IMR-90 (cell line): Measurements from ENCODE around the gene KRT82. TPM values are rescaled to one million over a fixed set of nuclear protein-coding genes. Genes with fewer than 3 reads are reported as not detected.

ENCODE experiments used
- ATAC-seq: fragments of 200-7000 bp; cut with Tn5 transposase; 2 replicates; pipeline ENCODE4 v1.9.1; 2020; ENCODE audit warnings: low read depth, mild to moderate bottlenecking, moderate library complexity
- BruUV-seq: library from RNA; stranded (reverse); fragments of 400-500 nt; replicated peaks from 2 replicates; lab custom pipeline; 2021; lab: Mats Ljungman, UMichigan
- CTCF ChIA-PET: fragments of 300-600 bp; formaldehyde crosslinking; extraction: SDS; loops from one replicate; lab custom pipeline; 2021; ENCODE audit warnings: antibody characterized with exemption; lab: Yijun Ruan, JAX
- POLR2A ChIA-PET: fragments of 300-600 bp; sonication (Branson Sonifier 250); formaldehyde crosslinking; loops from one replicate; lab custom pipeline; 2022; ENCODE audit warnings: antibody characterized with exemption; ENCODE audit not compliant: unreplicated experiment; lab: Charles Lee
- DNase-seq: peaks from one replicate; pipeline ENCODE4 v3.0.0; 2013
- H2AFZ ChIP-seq: replicated peaks from 2 replicates; pipeline ENCODE3; 2013; ENCODE audit warnings: low read length, mild to moderate bottlenecking; ENCODE audit not compliant: poor library complexity
- H2AK5ac ChIP-seq: 2 replicates; pipeline ENCODE4 v1.6.1; 2013; ENCODE audit warnings: low read depth, low read length, inconsistent platforms
- H2AK9ac ChIP-seq: replicated peaks from 2 replicates; pipeline ENCODE3; 2013; ENCODE audit warnings: mild to moderate bottlenecking, low read depth, low read length, moderate library complexity; ENCODE audit not compliant: poor library complexity
- H2BK120ac ChIP-seq: 2 replicates; pipeline ENCODE4 v1.6.1; 2013; ENCODE audit warnings: low read depth, low read length, inconsistent platforms
- H2BK15ac ChIP-seq: 3 replicates; pipeline ENCODE4 v1.6.1; 2013; ENCODE audit warnings: low read depth, low read length, inconsistent platforms
- H2BK20ac ChIP-seq: 2 replicates; pipeline ENCODE4 v1.6.1; 2013; ENCODE audit warnings: low read depth, mild to moderate bottlenecking, inconsistent platforms, low read length, moderate library complexity
- H2BK5ac ChIP-seq: 2 replicates; pipeline ENCODE4 v1.6.1; 2013; ENCODE audit warnings: mild to moderate bottlenecking, low read depth, low read length, inconsistent platforms; ENCODE audit not compliant: poor library complexity, severe bottlenecking
- H3K14ac ChIP-seq: replicated peaks from 2 replicates; pipeline ENCODE4 v1.6.1; 2013; ENCODE audit warnings: low read depth, low read length, inconsistent platforms
- H3K18ac ChIP-seq: 2 replicates; pipeline ENCODE4 v1.6.1; 2013; ENCODE audit warnings: low read depth, low read length, control low read depth
- H3K23ac ChIP-seq: 2 replicates; pipeline ENCODE4 v1.6.1; 2013; ENCODE audit warnings: low read depth, low read length, inconsistent platforms
- H3K27ac ChIP-seq: 2 replicates; pipeline ENCODE4 v1.5.1; 2013; ENCODE audit warnings: mild to moderate bottlenecking, control low read depth, low read length; ENCODE audit not compliant: insufficient read depth
- H3K27me3 ChIP-seq: 2 replicates; pipeline ENCODE4 v1.6.1; 2013; ENCODE audit warnings: low read length; ENCODE audit not compliant: control insufficient read depth, insufficient read depth
- H3K36me3 ChIP-seq: 2 replicates; pipeline ENCODE4 v1.6.1; 2013; ENCODE audit warnings: low read length, mixed read lengths; ENCODE audit not compliant: control insufficient read depth, insufficient read depth
- H3K4ac ChIP-seq: 2 replicates; pipeline ENCODE4 v1.6.1; 2013; ENCODE audit warnings: low read depth, low read length, inconsistent platforms
- H3K4me1 ChIP-seq: 2 replicates; pipeline ENCODE4 v1.6.1; 2013; ENCODE audit warnings: low read length, mixed read lengths; ENCODE audit not compliant: control insufficient read depth, insufficient read depth
- H3K4me2 ChIP-seq: 2 replicates; pipeline ENCODE4 v1.6.1; 2013; ENCODE audit warnings: low read depth, mild to moderate bottlenecking, control low read depth, low read length, moderate library complexity
- H3K4me3 ChIP-seq: 2 replicates; pipeline ENCODE4 v1.5.1; 2013; ENCODE audit warnings: low read depth, mild to moderate bottlenecking, control low read depth, low read length, moderate library complexity; ENCODE audit not compliant: insufficient read depth
- H3K56ac ChIP-seq: 2 replicates; pipeline ENCODE4 v1.6.1; 2013; ENCODE audit warnings: low read length, inconsistent platforms; ENCODE audit not compliant: insufficient read depth; ENCODE audit errors: extremely low read depth
- H3K79me1 ChIP-seq, 2 experiments: 2 replicates each; pipeline ENCODE4 v1.6.1; 2013; ENCODE audit warnings: low read length in 2 of 2, inconsistent platforms in 1 of 2, low read depth in 1 of 2
- H3K9ac ChIP-seq: 2 replicates; pipeline ENCODE4 v1.6.1; 2013; ENCODE audit warnings: low read depth, low read length, control low read depth
- H3K9me1 ChIP-seq: 2 replicates; pipeline ENCODE4 v1.6.1; 2013; ENCODE audit warnings: low read length, inconsistent platforms; ENCODE audit not compliant: insufficient read depth
- H3K9me3 ChIP-seq: 2 replicates; pipeline ENCODE4 v1.6.1; 2013; ENCODE audit warnings: low read length; ENCODE audit not compliant: control insufficient read depth, insufficient read depth
- H4K20me1 ChIP-seq: 2 replicates; pipeline ENCODE4 v1.6.1; 2013; ENCODE audit warnings: low read length, inconsistent platforms; ENCODE audit not compliant: insufficient read depth
- H4K5ac ChIP-seq: 2 replicates; pipeline ENCODE4 v1.6.1; 2013; ENCODE audit warnings: mild to moderate bottlenecking, low read depth, low read length, control low read depth
- H4K8ac ChIP-seq, 2 experiments: 2 replicates each; pipeline ENCODE4 v1.6.1; 2013; ENCODE audit warnings: low read depth in 2 of 2, low read length in 2 of 2, control low read depth in 1 of 2, inconsistent platforms in 1 of 2
- H4K91ac ChIP-seq: 2 replicates; pipeline ENCODE4 v1.6.1; 2013; ENCODE audit warnings: low read depth, low read length, inconsistent platforms; ENCODE audit not compliant: insufficient read depth
- CHD1 ChIP-seq: IDR thresholded peaks from 2 replicates; pipeline ENCODE4 v1.6.1; 2012; ENCODE audit warnings: low read depth, low read length, improper control_type of control experiment
- FOS ChIP-seq: fragments of 150-350 bp; IDR thresholded peaks from 2 replicates; pipeline ENCODE4 v1.6.1; 2016; ENCODE audit warnings: low read depth, low read length
- MAZ ChIP-seq: IDR thresholded peaks from 2 replicates; pipeline ENCODE4 v1.6.1; 2012; ENCODE audit warnings: low read depth, mild to moderate bottlenecking, low read length, improper control_type of control experiment, moderate library complexity, borderline replicate concordance
- RFX5 ChIP-seq: IDR thresholded peaks from 2 replicates; pipeline ENCODE4 v1.8.0; 2012; ENCODE audit warnings: low read depth, mild to moderate bottlenecking, low read length, moderate library complexity
- SMC3 ChIP-seq: fragments of 150-350 bp; IDR thresholded peaks from 2 replicates; pipeline ENCODE4 v1.6.1; 2016; ENCODE audit warnings: low read depth, mild to moderate bottlenecking, antibody characterized with exemption, low read length, moderate library complexity
- WGBS, 2 experiments: methylation state at CpG; one replicate each; pipeline versions ENCODE4 v1.1.5 to v1.1.7; 2013; ENCODE audit warnings: missing lambda C conversion rate in 2 of 2; ENCODE audit not compliant: insufficient read length in 1 of 2; ENCODE audit errors: extremely low coverage in 2 of 2; 5-methylcytosine and 5-hydroxymethylcytosine counted together
- dilution Hi-C: fragments of 300-500 bp; cut with HindIII; formaldehyde crosslinking; loops from one replicate; pipeline ENCODE4 v1.14.3; 2018; ENCODE audit warnings: low sequenced_read_pairs; ENCODE audit not compliant: unreplicated experiment
- in situ Hi-C: fragments of 300-500 bp; cut with MboI; formaldehyde crosslinking; loops from 3 replicates; pipeline ENCODE4 v1.14.3; 2019; ENCODE audit warnings: low sequenced_read_pairs, inconsistent platforms, mixed read lengths
- intact Hi-C: fragments of 100-400 bp; cut with micrococcal nuclease; formaldehyde crosslinking; loops from 2 replicates; pipeline ENCODE4 v1.10.0; 2022
- polyA plus RNA-seq, 3 experiments: library from polyadenylated mRNA; depleted of rRNA; stranded (reverse); fragments of >200 nt; gene quantifications; 2 replicates each; pipeline ENCODE4 v1.2.3, GENCODE V29; 2012; ENCODE audit warnings: low replicate concordance in 1 of 3
- total RNA-seq: library from RNA; depleted of rRNA; stranded (reverse); fragments of >200 nt; gene quantifications from 2 replicates; pipeline ENCODE4 v1.2.3, GENCODE V29; 2012
- TF ChIP-seq, protein P1 (sequence below): conservative IDR thresholded peaks from 2 replicates; pipeline ENCODE4 v1.5.1; 2012; ENCODE audit warnings: mild to moderate bottlenecking, low read depth, low read length, improper control_type of control experiment

Gene KRT82
- total and polyA plus RNA-seq, 2 of the 4 experiments (the other 2 are of a cell fraction), result not detected

- Histone ChIP-seq H3K23ac (no peak overlapping the region), H3K9me3 (no peaks in the 10 kb centered on the region), H3K27me3 (peaks cover 59% of the 10 kb centered on the region), H3K27ac (no peak overlapping the region), H3K79me1 (no peaks in the 10 kb centered on the region), H3K4me2 (no peak overlapping the region), H4K20me1 (no peaks in the 10 kb centered on the region), H2BK5ac (no peak overlapping the region), H3K14ac (no peak overlapping the region), H3K56ac (no peak overlapping the region), H2BK20ac (no peak overlapping the region), H3K4ac (no peak overlapping the region), H3K18ac (no peak overlapping the region), H2BK15ac (no peak overlapping the region), H3K9ac (no peak overlapping the region), H4K8ac (no peak overlapping the region), H3K4me1 (no peaks in the 10 kb centered on the region), H2BK120ac (no peak overlapping the region), H2AK9ac (no peak overlapping the region), H2AK5ac (no peak overlapping the region), H4K91ac (no peak overlapping the region), H4K5ac (no peak overlapping the region), H3K4me3 (no peak overlapping the region), H3K9me1 (no peaks in the 10 kb centered on the region), H3K36me3 (no peaks in the 10 kb centered on the region), H2AFZ (no peak overlapping the region)
- DNase-seq (peak; percentile 4), ATAC-seq (no peak)
- in situ Hi-C loops, result no loop called here
- ChIA-PET CTCF (no interaction called here), POLR2A (no interaction called here)
- dilution Hi-C loops, result no loop called here
- 32% methylated on average over 3 of the region's 6 CpGs; no CpG with 5 or more reads in 1 of the 2 experiments for WGBS, 2 experiments
- TF ChIP-seq, protein P1, sequence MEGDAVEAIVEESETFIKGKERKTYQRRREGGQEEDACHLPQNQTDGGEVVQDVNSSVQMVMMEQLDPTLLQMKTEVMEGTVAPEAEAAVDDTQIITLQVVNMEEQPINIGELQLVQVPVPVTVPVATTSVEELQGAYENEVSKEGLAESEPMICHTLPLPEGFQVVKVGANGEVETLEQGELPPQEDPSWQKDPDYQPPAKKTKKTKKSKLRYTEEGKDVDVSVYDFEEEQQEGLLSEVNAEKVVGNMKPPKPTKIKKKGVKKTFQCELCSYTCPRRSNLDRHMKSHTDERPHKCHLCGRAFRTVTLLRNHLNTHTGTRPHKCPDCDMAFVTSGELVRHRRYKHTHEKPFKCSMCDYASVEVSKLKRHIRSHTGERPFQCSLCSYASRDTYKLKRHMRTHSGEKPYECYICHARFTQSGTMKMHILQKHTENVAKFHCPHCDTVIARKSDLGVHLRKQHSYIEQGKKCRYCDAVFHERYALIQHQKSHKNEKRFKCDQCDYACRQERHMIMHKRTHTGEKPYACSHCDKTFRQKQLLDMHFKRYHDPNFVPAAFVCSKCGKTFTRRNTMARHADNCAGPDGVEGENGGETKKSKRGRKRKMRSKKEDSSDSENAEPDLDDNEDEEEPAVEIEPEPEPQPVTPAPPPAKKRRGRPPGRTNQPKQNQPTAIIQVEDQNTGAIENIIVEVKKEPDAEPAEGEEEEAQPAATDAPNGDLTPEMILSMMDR, result no peak
- TF ChIP-seq SMC3 (no peak), CHD1 (no peak), RFX5 (no peak), MAZ (no peak), FOS (no peak)
- BruUV-seq, result no TSS peak
- intact Hi-C loops, result no loop called here
Observed at GRCh38 chr12:52349196-52349595, 56.9 kb downstream of the KRT82 start.
